Hepatocyte (in vitro differentiated cells): ENCODE measurements around the gene ASB4. TPM values are rescaled to one million over a fixed set of nuclear protein-coding genes. Genes with fewer than 3 reads are reported as not detected.

Source experiments
- DNase-seq: peaks from one replicate; pipeline ENCODE4 v3.0.0-alpha.2; 2016; ENCODE audit warnings: low spot score
- H2AFZ ChIP-seq: fragments of 200-600 bp; sonication (generic); 2 replicates; pipeline ENCODE4 v1.6.0; 2016; ENCODE audit warnings: antibody characterized with exemption, mild to moderate bottlenecking
- H3K27ac ChIP-seq: fragments of 200-600 bp; sonication (generic); 2 replicates; pipeline ENCODE4 v1.5.1; 2016; ENCODE audit warnings: mild to moderate bottlenecking
- H3K27me3 ChIP-seq: fragments of 200-600 bp; sonication (generic); 2 replicates; pipeline ENCODE4 v1.6.1; 2016
- H3K36me3 ChIP-seq: fragments of 200-600 bp; sonication (generic); replicated peaks from 2 replicates; pipeline ENCODE4 v1.5.1; 2016; ENCODE audit warnings: low read depth; ENCODE audit not compliant: insufficient read depth
- H3K4me1 ChIP-seq: fragments of 200-600 bp; sonication (generic); 2 replicates; pipeline ENCODE4 v1.5.1; 2016; ENCODE audit warnings: mild to moderate bottlenecking, moderate library complexity; ENCODE audit not compliant: insufficient read depth
- H3K4me2 ChIP-seq: fragments of 200-600 bp; sonication (generic); 2 replicates; pipeline ENCODE4 v1.6.0; 2016
- H3K4me3 ChIP-seq: fragments of 200-600 bp; sonication (generic); 2 replicates; pipeline ENCODE4 v1.5.1; 2016; ENCODE audit warnings: mild to moderate bottlenecking
- H3K79me2 ChIP-seq: fragments of 200-600 bp; sonication (generic); 2 replicates; pipeline ENCODE4 v1.6.0; 2017; ENCODE audit warnings: mild to moderate bottlenecking
- H3K9me2 ChIP-seq: fragments of 200-600 bp; sonication (generic); replicated peaks from 2 replicates; pipeline ENCODE4 v1.6.0; 2017; ENCODE audit warnings: mild to moderate bottlenecking; ENCODE audit not compliant: insufficient read depth
- H3K9me3 ChIP-seq: fragments of 200-600 bp; sonication (generic); 2 replicates; pipeline ENCODE4 v1.5.1; 2016; ENCODE audit warnings: low read depth, mild to moderate bottlenecking
- H4K20me1 ChIP-seq: fragments of 200-600 bp; sonication (generic); 2 replicates; pipeline ENCODE4 v1.6.0; 2016; ENCODE audit warnings: mild to moderate bottlenecking; ENCODE audit not compliant: insufficient read depth, poor library complexity, severe bottlenecking
- CTCF ChIP-seq: fragments of 200-600 bp; sonication (generic); IDR thresholded peaks from 2 replicates; pipeline ENCODE4 v1.5.1; 2016; ENCODE audit warnings: antibody characterized with exemption, mild to moderate bottlenecking; ENCODE audit not compliant: poor library complexity
- EZH2 ChIP-seq: fragments of 200-600 bp; sonication (generic); IDR thresholded peaks from 2 replicates; pipeline ENCODE4 v1.6.1; 2016; ENCODE audit warnings: antibody characterized with exemption, mild to moderate bottlenecking, borderline replicate concordance
- EZH2phosphoT487 ChIP-seq: fragments of 200-600 bp; sonication (generic); IDR thresholded peaks from one replicate; pipeline ENCODE4 v1.6.1; 2018; ENCODE audit warnings: antibody characterized with exemption, mild to moderate bottlenecking, low read depth, moderate library complexity; ENCODE audit not compliant: unreplicated experiment, severe bottlenecking
- WGBS: methylation state at CpG from one replicate; pipeline ENCODE4 v1.1.6; 2016; ENCODE audit warnings: low lambda C conversion rate; ENCODE audit errors: missing lambda C conversion rate; 5-methylcytosine and 5-hydroxymethylcytosine counted together
- polyA plus RNA-seq: library from polyadenylated mRNA; unstranded; fragments of >200 nt; fragmentation: Nextera tagmentation; extraction: Ambion mirVana; gene quantifications from 2 replicates; pipeline ENCODE4 v1.2.1, GENCODE V29; 2016
- total RNA-seq: library from RNA; depleted of rRNA; stranded (reverse); fragments of >200 nt; gene quantifications from 2 replicates; pipeline ENCODE4 v1.2.3, GENCODE V29; 2014

Gene ASB4
- total and polyA plus RNA-seq, 2 experiments from 2014 or later = 0.03 to 0.35 TPM

- Histone ChIP-seq H3K4me3 (no peak overlapping the region), H3K27me3 (no peaks in the 10 kb centered on the region), H2AFZ (no peak overlapping the region), H3K4me2 (no peak overlapping the region), H3K27ac (no peak overlapping the region), H4K20me1 (no peaks in the 10 kb centered on the region), H3K36me3 (no peaks in the 10 kb centered on the region), H3K79me2 (no peaks in the 10 kb centered on the region), H3K9me2 (no peaks in the 10 kb centered on the region), H3K4me1 (peaks cover 15% of the 10 kb centered on the region), H3K9me3 (no peaks in the 10 kb centered on the region)
- no peak for TF ChIP-seq EZH2
- no peak for TF ChIP-seq EZH2phosphoT487
- TF ChIP-seq CTCF = no peak
- WGBS = 68% methylated on average over 1 of the region's 1 CpG
- DNase-seq = no peak
These were observed 54.6 kb downstream of the ASB4 start for GRCh38 chr7:95540366-95540765.

DNA sequence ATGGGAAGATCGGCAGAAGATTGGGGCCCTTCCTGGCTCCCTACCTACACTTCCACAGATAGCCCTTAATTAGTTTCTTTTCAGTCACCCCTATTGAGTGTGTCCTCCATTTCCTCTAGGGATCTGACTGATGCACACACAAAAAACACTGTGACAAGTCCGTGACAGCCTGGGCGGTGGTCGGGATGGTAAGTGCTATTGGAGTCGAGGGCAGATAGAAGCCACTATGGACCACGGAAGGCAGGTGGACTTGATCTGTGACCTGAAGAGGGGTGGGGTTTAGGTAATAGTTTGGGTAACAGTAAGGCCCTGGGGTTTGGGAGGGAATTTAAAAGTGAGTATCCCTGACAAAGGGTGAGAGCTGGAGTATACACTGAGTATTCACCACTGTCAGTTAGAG is 57.6 kb downstream of the ASB4 start:
- no peak overlapping the region for H3K27ac ChIP-seq
- TF ChIP-seq EZH2 (no peak), CTCF (no peak), EZH2phosphoT487 (no peak)
- H3K79me2 ChIP-seq = no peaks in the 10 kb centered on the region
- no peaks in the 10 kb centered on the region for H3K36me3 ChIP-seq
- DNase-seq = no peak
- no peaks in the 10 kb centered on the region for H4K20me1 ChIP-seq
- peaks cover 28% of the 10 kb centered on the region for H3K4me1 ChIP-seq
- no peaks in the 10 kb centered on the region for H3K9me3 ChIP-seq
- H2AFZ ChIP-seq = no peak overlapping the region
- 92% methylated on average over 6 of the region's 6 CpGs for WGBS
- H3K4me3 ChIP-seq = no peak overlapping the region
- H3K4me2 ChIP-seq = no peak overlapping the region
- H3K27me3 ChIP-seq = no peaks in the 10 kb centered on the region
- H3K9me2 ChIP-seq = no peaks in the 10 kb centered on the region

- no peaks in the 10 kb centered on the region for H3K9me2 ChIP-seq
- no peaks in the 10 kb centered on the region for H3K9me3 ChIP-seq
- TF ChIP-seq CTCF = no peak
- no peak for TF ChIP-seq EZH2phosphoT487
- no peaks in the 10 kb centered on the region for H3K79me2 ChIP-seq
- H3K4me3 ChIP-seq = no peak overlapping the region
- H3K27ac ChIP-seq = no peak overlapping the region
- WGBS = 70% methylated on average over 1 of the region's 1 CpG
- no peaks in the 10 kb centered on the region for H3K36me3 ChIP-seq
- no peaks in the 10 kb centered on the region for H3K27me3 ChIP-seq
- no peak for DNase-seq
- no peaks in the 10 kb centered on the region for H4K20me1 ChIP-seq
- H3K4me1 ChIP-seq = peaks cover 24% of the 10 kb centered on the region
- no peak overlapping the region for H3K4me2 ChIP-seq
- no peak overlapping the region for H2AFZ ChIP-seq
These were observed 58.4 kb downstream of the ASB4 start for GRCh38 chr7:95544171-95544570.

DNA sequence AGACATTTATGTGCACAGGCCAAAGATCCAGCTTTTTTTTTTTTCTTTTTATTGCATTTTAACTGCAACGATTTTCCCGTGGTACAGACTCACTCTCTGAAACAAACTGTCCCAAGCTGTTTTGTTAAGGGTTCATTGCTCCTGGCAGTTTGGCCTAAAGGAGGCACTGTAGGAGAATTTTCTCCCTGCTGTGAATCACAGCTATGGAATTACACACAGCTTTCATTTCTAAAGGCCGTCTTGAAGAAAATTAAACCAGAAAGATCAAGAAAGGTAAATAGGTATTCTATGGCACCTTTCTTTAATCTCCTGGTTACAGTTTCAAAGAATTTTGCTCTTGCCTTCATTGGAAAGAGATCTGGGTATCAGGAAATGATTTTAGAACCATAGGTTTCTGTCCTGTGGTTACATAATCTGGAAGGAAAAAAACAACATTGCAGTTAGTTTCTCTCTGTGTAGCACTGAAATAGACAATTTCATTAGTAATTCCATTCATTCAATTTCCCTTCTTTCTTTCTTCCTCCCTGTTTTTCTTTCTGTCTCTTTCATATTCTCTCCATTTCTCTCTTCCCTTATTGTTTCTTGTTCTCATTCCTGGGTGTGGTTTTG is 59.4 kb downstream of the ASB4 start:
- Histone ChIP-seq H3K36me3 (no peaks in the 10 kb centered on the region), H3K79me2 (no peaks in the 10 kb centered on the region), H3K4me2 (peak overlapping the region; percentile 64), H3K4me3 (peak overlapping the region; percentile 8), H3K9me3 (no peaks in the 10 kb centered on the region), H2AFZ (peak overlapping the region; percentile 23), H3K27me3 (no peaks in the 10 kb centered on the region), H3K4me1 (peaks cover 31% of the 10 kb centered on the region), H3K9me2 (no peaks in the 10 kb centered on the region), H4K20me1 (no peaks in the 10 kb centered on the region), H3K27ac (peak overlapping the region; percentile 61)
- 25% methylated on average over 3 of the region's 3 CpGs for WGBS
- TF ChIP-seq EZH2phosphoT487 (no peak), CTCF (peak; percentile 79)
- DNase-seq = peak; percentile 82
